Ishikawa (cell line): Measurements from ENCODE around the gene CCDC81.

Source experiments
- EGR1 ChIP-seq: IDR thresholded peaks from 2 replicates; pipeline ENCODE4 v1.6.1; 2012
- FOXM1 ChIP-seq: IDR thresholded peaks from 2 replicates; pipeline ENCODE4 v1.6.1; 2012; ENCODE audit warnings: low read depth, borderline replicate concordance
- TAF1 ChIP-seq: IDR thresholded peaks from 2 replicates; pipeline ENCODE4 v1.6.1; 2012; ENCODE audit warnings: low read depth, mild to moderate bottlenecking
- TCF12 ChIP-seq: IDR thresholded peaks from 2 replicates; pipeline ENCODE4 v1.6.1; 2012; ENCODE audit warnings: low read depth
- YY1 ChIP-seq: IDR thresholded peaks from 2 replicates; pipeline ENCODE4 v1.6.1; 2012; ENCODE audit warnings: low read depth

GRCh38 chr11:86397351-86397750 is 22.7 kb downstream of the CCDC81 start:
- no peak for TF ChIP-seq TCF12
- no peak for TF ChIP-seq FOXM1
- TF ChIP-seq YY1, result no peak
- TF ChIP-seq EGR1, result no peak
- TF ChIP-seq TAF1, result no peak
